Activated CD8-positive, alpha-beta memory T cell treated with anti-CD3 and anti-CD28 coated beads, Interleukin-2, amount 50 U/mL, for 48 hours (primary cell): ENCODE results near the gene TSN.
"Not testable (repeated sequence)": the region's sequence is repeated elsewhere in the genome, so short reads cannot be mapped to it uniquely, and the experiment has no call there.

ENCODE experiments used
- DNase-seq: peaks from one replicate; pipeline ENCODE4 v3.0.0-alpha.2; 2020

TSN gene

GRCh38 chr2:121803503-121803902 lies 48.1 kb downstream of the TSN start:
- DNase-seq: no peak

- DNase-seq: no peak
These were observed 48.9 kb downstream of the TSN start for GRCh38 chr2:121804340-121804739.

DNA sequence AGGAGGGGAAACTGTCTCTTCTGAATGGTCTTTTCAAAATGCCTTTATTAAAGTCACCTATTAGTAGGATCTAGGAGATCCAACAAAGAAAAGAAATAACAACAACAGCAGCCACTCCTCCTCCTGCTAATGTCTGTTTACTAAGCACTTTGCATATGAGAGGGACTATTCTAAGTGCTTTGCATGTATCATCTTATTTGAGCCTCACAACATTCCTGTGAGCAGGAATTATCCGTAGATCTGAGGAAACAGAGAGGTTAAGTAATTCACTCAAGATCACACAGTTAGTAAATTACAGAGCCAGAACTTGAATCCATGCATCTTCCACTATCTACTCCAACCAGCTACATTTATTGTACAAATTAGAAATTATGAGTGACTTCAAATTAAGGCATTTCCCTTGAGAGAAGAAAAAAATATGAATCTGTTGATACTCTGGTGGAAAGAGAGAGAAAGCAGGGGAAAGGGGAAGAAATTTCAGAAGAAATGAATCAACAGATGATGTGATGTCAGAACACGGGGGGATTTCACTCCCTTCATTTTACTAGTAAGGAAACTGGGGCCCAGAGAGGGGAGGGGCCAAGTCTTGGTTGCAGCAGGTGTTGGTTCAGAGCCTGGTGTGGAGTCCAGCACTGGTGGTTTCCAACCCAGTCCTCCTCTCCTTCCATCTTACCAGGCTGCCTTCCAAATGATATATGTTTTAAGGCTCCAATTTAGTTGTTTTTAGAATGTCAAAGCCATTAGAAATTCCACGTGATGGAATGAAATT lies 49.7 kb downstream of the TSN start:
- DNase-seq: no peak

GRCh38 chr2:121805766-121806143 lies 50.3 kb downstream of the TSN start:
- DNase-seq: no peak

DNA sequence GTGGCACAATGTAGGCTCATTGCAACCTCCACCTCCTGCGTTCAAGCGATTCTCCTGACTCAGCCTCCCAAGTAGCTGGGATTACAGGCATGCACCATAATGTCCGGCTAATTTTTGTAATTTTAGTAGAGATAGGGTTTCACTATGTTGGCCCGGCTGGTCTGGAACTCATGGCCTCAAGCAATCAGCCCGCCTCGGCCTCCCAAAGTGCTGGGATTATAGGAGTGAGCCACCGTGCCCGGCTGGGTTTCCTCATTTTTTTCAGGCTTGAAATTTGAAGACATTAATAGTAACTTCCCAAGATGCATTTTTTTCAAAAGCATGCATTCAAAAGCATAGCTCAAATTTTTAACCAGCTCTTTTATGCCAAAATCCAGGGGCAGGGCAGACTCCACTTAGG lies 52.3 kb downstream of the TSN start:
- DNase-seq: not testable (repeated sequence)

DNA sequence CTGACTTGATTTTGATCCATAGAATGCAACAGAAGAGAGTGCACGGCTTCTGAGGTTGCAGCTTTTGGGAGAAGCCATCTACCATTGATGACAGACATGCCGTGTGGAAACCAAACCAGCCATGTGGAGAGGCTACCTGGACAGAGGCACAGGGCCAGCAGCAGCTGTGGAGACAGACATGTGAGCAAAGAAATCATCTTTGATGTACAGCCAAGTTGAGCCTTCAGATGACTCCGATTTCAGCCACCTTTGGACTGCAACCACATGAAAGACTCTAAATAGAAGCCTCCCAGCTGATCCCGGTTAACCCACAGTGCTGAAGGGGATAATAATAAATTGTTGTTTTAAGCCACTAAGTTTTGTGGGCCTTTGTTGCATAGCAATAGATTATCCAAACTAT lies 54.2 kb downstream of the TSN start:
- no peak for DNase-seq

- DNase-seq: no peak
These were observed 55.8 kb downstream of the TSN start for GRCh38 chr2:121810959-121811853.

GRCh38 chr2:121813083-121813482 lies 57.6 kb downstream of the TSN start:
- DNase-seq: not testable (repeated sequence)

- DNase-seq: no peak
These were observed 59.8 kb downstream of the TSN start for GRCh38 chr2:121815216-121815615.

- no peak for DNase-seq
These were observed 61.3 kb downstream of the TSN start for GRCh38 chr2:121816797-121817196.

GRCh38 chr2:121817304-121817703 lies 61.9 kb downstream of the TSN start:
- not testable (repeated sequence) for DNase-seq
